CD4-positive, alpha-beta T cell (primary cell): ENCODE data around the gene TRIM22. TPM values are rescaled to one million over a fixed set of nuclear protein-coding genes. Genes with fewer than 3 reads are reported as not detected.

Source experiments
- ATAC-seq: fragments of 200-7000 bp; cut with Tn5 transposase; one replicate; pipeline ENCODE4 v1.10.0; 2022; ENCODE audit warnings: mild to moderate bottlenecking; ENCODE audit not compliant: poor library complexity
- CTCF ChIA-PET: fragments of 350-600 bp; sonication (Branson Sonifier 250); formaldehyde crosslinking; loops from one replicate; lab custom pipeline; 2021; ENCODE audit warnings: antibody characterized with exemption, inconsistent platforms; lab: Charles Lee
- POLR2A ChIA-PET: fragments of 350-600 bp; sonication (Branson Sonifier 250); formaldehyde crosslinking; loops from one replicate; lab custom pipeline; 2021; ENCODE audit warnings: antibody characterized with exemption, inconsistent platforms; lab: Charles Lee
- DNase-seq, 14 experiments: peaks; one replicate each; pipeline ENCODE4 v3.0.0-alpha.2; 2013 to 2020; ENCODE audit warnings: mixed read lengths in 2 of 14
- H3K27ac ChIP-seq, 2 donors: one replicate each; pipeline versions ENCODE4 v1.5.1 to v1.7.0; 2013; ENCODE audit warnings: low read length in 2 of 2, low read depth in 1 of 2, mild to moderate bottlenecking in 1 of 2
- H3K27me3 ChIP-seq, 2 experiments: 1 replicate in 1 of 2; 2 replicates in 1 of 2; pipeline versions ENCODE4 v1.6.1 to v1.7.0; 2013; ENCODE audit warnings: low read length in 2 of 2, control low read depth in 1 of 2, mild to moderate bottlenecking in 1 of 2, moderate library complexity in 1 of 2; ENCODE audit not compliant: insufficient read depth in 2 of 2, control insufficient read depth in 1 of 2
- H3K36me3 ChIP-seq: one replicate; pipeline ENCODE4 v1.6.1; 2013; ENCODE audit warnings: low read length, control low read depth; ENCODE audit not compliant: insufficient read depth
- H3K4me1 ChIP-seq: one replicate; pipeline ENCODE4 v1.6.1; 2013; ENCODE audit warnings: low read length, control low read depth; ENCODE audit not compliant: insufficient read depth
- H3K4me3 ChIP-seq: one replicate; pipeline ENCODE4 v1.5.1; 2013; ENCODE audit warnings: mild to moderate bottlenecking, low read length, moderate library complexity
- H3K9me3 ChIP-seq, 2 experiments: 1 replicate in 1 of 2; 2 replicates in 1 of 2; pipeline versions ENCODE4 v1.6.1 to v1.7.0; 2013; ENCODE audit warnings: low read length in 2 of 2, mild to moderate bottlenecking in 2 of 2, control low read depth in 1 of 2, moderate library complexity in 1 of 2; ENCODE audit not compliant: control insufficient read depth in 1 of 2, insufficient read depth in 1 of 2
- H3K27ac Mint-ChIP-seq: one replicate; pipeline ENCODE4 v1.8.0; 2020; ENCODE audit warnings: mixed read lengths
- H3K27me3 Mint-ChIP-seq: one replicate; pipeline ENCODE4 v1.8.0; 2021; ENCODE audit warnings: mixed read lengths
- H3K36me3 Mint-ChIP-seq: one replicate; pipeline ENCODE4 v1.8.0; 2021; ENCODE audit warnings: low read depth, mixed read lengths
- H3K4me1 Mint-ChIP-seq: one replicate; pipeline ENCODE4 v1.8.0; 2021; ENCODE audit warnings: low read depth, mixed read lengths
- H3K4me3 Mint-ChIP-seq: one replicate; pipeline ENCODE4 v1.8.0; 2020; ENCODE audit warnings: mild to moderate bottlenecking, mixed read lengths
- H3K9me3 Mint-ChIP-seq: one replicate; pipeline ENCODE4 v1.8.0; 2020; ENCODE audit warnings: mixed read lengths
- CTCF ChIP-seq: fragments of 200-600 bp; IDR thresholded peaks from one replicate; pipeline ENCODE4 v1.8.0; 2022; ENCODE audit warnings: antibody characterized with exemption, mild to moderate bottlenecking
- intact Hi-C, 2 experiments: fragments of 100-400 bp; cut with DNase I in 1 of 2; cut with micrococcal nuclease in 1 of 2; formaldehyde crosslinking; loops; one replicate each; pipeline versions ENCODE4 v1.15.1 to v1.9.0; 2023 to 2025; cut with DNase I, micrococcal nuclease
- total RNA-seq, 174 experiments: library from RNA in 2 of 174; stranded (reverse) in 2 of 174; gene quantifications; one replicate each; pipeline ENCODE4 v1.2.3 and lab custom pipeline; 2021 to 2026

TRIM22 gene
- total RNA-seq, 2 experiments from 2014 or later = 198 to 206 TPM

GRCh38 chr11:5719703-5720495, 30.3 kb downstream of the TRIM22 start:
- ChIA-PET POLR2A (interaction anchor here (0.8 to 1.0 kb wide), 2 partner anchors 30 to 35 kb away, joined by 3 read pairs; partner anchors contain the start of gene TRIM5), CTCF (no interaction called here)
- H3K27ac Mint-ChIP-seq = no peak overlapping the region
- H3K36me3 Mint-ChIP-seq = peaks cover 14% of the 10 kb centered on the region
- intact Hi-C loops = loop anchor here in 1 of 2 experiments (10.0 kb wide), 1 partner anchor 235 kb away; the partner anchor contains the start of gene OR52D1
- TF ChIP-seq CTCF = no peak
- H3K4me3 Mint-ChIP-seq = no peak overlapping the region
- no peak for DNase-seq
- no peak overlapping the region for H3K4me3 ChIP-seq
- H3K4me1 ChIP-seq = no peaks in the 10 kb centered on the region
- no peaks in the 10 kb centered on the region for H3K9me3 ChIP-seq
- H3K36me3 ChIP-seq = peaks cover 2% of the 10 kb centered on the region
- H3K9me3 Mint-ChIP-seq = no peaks in the 10 kb centered on the region
- no peaks in the 10 kb centered on the region for H3K4me1 Mint-ChIP-seq
- ATAC-seq = no peak
- H3K27me3 Mint-ChIP-seq = no peaks in the 10 kb centered on the region
- no peaks in the 10 kb centered on the region for H3K27me3 ChIP-seq
- no peak overlapping the region for H3K27ac ChIP-seq

DNA sequence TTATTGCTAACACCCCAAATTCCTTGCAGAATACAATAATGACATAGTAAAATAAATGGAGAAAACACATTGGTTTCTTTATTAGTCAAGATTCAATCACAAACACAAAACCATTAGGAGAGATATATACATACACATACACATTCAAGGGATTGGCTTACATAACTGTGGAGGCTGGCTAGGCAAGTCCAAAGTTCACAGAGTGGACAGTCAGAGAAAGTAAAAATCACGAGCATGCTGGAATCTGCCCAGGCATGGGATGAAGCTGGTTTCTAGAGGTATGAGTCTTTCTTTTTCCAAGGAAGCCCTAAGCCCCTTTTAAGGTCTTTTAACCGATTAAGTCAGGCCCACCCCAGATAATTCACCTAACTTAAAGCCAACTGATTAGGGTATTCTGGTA, 33.0 kb downstream of the TRIM22 start:
- H3K27me3 ChIP-seq = no peaks in the 10 kb centered on the region
- DNase-seq (no peak), ATAC-seq (no peak)
- no peaks in the 10 kb centered on the region for H3K27me3 Mint-ChIP-seq
- no peaks in the 10 kb centered on the region for H3K9me3 Mint-ChIP-seq
- no peaks in the 10 kb centered on the region for H3K4me1 Mint-ChIP-seq
- H3K36me3 ChIP-seq = peaks cover 2% of the 10 kb centered on the region
- intact Hi-C loops = loop anchor here in 1 of 2 experiments (10.0 kb wide), 1 partner anchor 238 kb away; the partner anchor contains the start of gene OR52D1
- H3K4me3 ChIP-seq = no peak overlapping the region
- H3K36me3 Mint-ChIP-seq = peaks cover 13% of the 10 kb centered on the region
- H3K27ac ChIP-seq = no peak overlapping the region
- CTCF ChIA-PET = no interaction called here
- no peak overlapping the region for H3K27ac Mint-ChIP-seq
- POLR2A ChIA-PET = no interaction called here
- no peaks in the 10 kb centered on the region for H3K4me1 ChIP-seq
- TF ChIP-seq CTCF = no peak
- H3K9me3 ChIP-seq = no peaks in the 10 kb centered on the region
- no peak overlapping the region for H3K4me3 Mint-ChIP-seq

DNA sequence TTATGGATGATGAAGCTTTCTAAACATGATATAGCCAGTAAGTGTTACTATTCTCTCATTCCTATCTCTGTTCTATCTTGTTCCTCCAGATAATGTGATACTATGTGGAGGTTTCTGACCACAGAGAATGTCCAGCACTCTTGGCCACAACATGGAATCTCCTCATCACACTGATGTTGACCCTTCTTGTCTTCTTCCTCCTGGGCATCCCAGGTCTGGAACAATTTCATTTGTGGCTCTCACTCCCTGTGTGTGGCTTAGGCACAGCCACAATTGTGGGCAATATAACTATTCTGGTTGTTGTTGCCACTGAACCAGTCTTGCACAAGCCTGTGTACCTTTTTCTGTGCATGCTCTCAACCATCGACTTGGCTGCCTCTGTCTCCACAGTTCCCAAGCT, 36.8 kb downstream of the TRIM22 start:
- no peak for DNase-seq
- no peaks in the 10 kb centered on the region for H3K4me1 Mint-ChIP-seq
- H3K4me1 ChIP-seq = no peaks in the 10 kb centered on the region
- no peak overlapping the region for H3K4me3 Mint-ChIP-seq
- no peak for TF ChIP-seq CTCF
- no peak overlapping the region for H3K27ac ChIP-seq
- no peaks in the 10 kb centered on the region for H3K27me3 Mint-ChIP-seq
- no peaks in the 10 kb centered on the region for H3K9me3 Mint-ChIP-seq
- no peak overlapping the region for H3K27ac Mint-ChIP-seq
- ChIA-PET POLR2A (no interaction called here), CTCF (no interaction called here)
- H3K4me3 ChIP-seq = no peak overlapping the region
- no peaks in the 10 kb centered on the region for H3K36me3 ChIP-seq
- no peak for ATAC-seq
- H3K27me3 ChIP-seq = no peaks in the 10 kb centered on the region
- intact Hi-C loops = loop anchor here in 1 of 2 experiments (10.0 kb wide), 1 partner anchor 242 kb away; the partner anchor contains the start of gene OR52D1
- H3K9me3 ChIP-seq = no peaks in the 10 kb centered on the region
- no peaks in the 10 kb centered on the region for H3K36me3 Mint-ChIP-seq
